ENCODE data around the gene TSHZ2. TPM values are rescaled to one million over a fixed set of nuclear protein-coding genes. Genes with fewer than 3 reads are reported as not detected.

The TSHZ2 gene
- total RNA-seq, 1 donor from 2014 or later: 1.9 TPM

GRCh38 chr20:53064935-53065334, 92.8 kb downstream of the TSHZ2 start:
- DNase-seq: no peak

- no peak for DNase-seq
These were observed 96.1 kb downstream of the TSHZ2 start for GRCh38 chr20:53068241-53068640.

- DNase-seq: no peak
These were observed 97.0 kb downstream of the TSHZ2 start for GRCh38 chr20:53069132-53069531.

GRCh38 chr20:53070224-53070623, 98.1 kb downstream of the TSHZ2 start:
- no peak for DNase-seq

- DNase-seq: peak; percentile 86
These were observed 98.7 kb downstream of the TSHZ2 start for GRCh38 chr20:53070706-53071392.

GRCh38 chr20:53071833-53072232, 99.7 kb downstream of the TSHZ2 start:
- no peak for DNase-seq

GRCh38 chr20:53072923-53073579, 100.9 kb downstream of the TSHZ2 start:
- DNase-seq: no peak

- DNase-seq: no peak
These were observed 101.7 kb downstream of the TSHZ2 start for GRCh38 chr20:53073636-53074415.

GRCh38 chr20:53074811-53075314, 102.7 kb downstream of the TSHZ2 start:
- DNase-seq: no peak

GRCh38 chr20:53076668-53077067, 104.5 kb downstream of the TSHZ2 start:
- no peak for DNase-seq

- peak; percentile 88 for DNase-seq
These were observed 105.4 kb downstream of the TSHZ2 start for GRCh38 chr20:53077373-53078205.

GRCh38 chr20:53078761-53079160, 106.6 kb downstream of the TSHZ2 start:
- no peak for DNase-seq

GRCh38 chr20:53079261-53079691, 107.1 kb downstream of the TSHZ2 start:
- no peak for DNase-seq

GRCh38 chr20:53079828-53080686, 107.9 kb downstream of the TSHZ2 start:
- peak; percentile 71 for DNase-seq

- DNase-seq: no peak
These were observed 108.5 kb downstream of the TSHZ2 start for GRCh38 chr20:53080687-53080962.

GRCh38 chr20:53080969-53081871, 109.1 kb downstream of the TSHZ2 start:
- peak; percentile 89 for DNase-seq

- peak; percentile 25 for DNase-seq
These were observed 110.0 kb downstream of the TSHZ2 start for GRCh38 chr20:53081916-53082863.

- DNase-seq: no peak
These were observed 111.3 kb downstream of the TSHZ2 start for GRCh38 chr20:53083411-53083810.

GRCh38 chr20:53084408-53084997, 112.3 kb downstream of the TSHZ2 start:
- no peak for DNase-seq

Measured in dermis blood vessel endothelial cell (primary cell).